H1 (cell line): ENCODE results near the gene BABAM1. TPM values are rescaled to one million over a fixed set of nuclear protein-coding genes. Genes with fewer than 3 reads are reported as not detected.
A peak's percentile ranks its signal among the peaks of the same experiment; 100 is the strongest.

Source experiments
- EGR1 ChIP-seq: IDR thresholded peaks from 2 replicates; pipeline ENCODE4 v1.6.1; 2011; ENCODE audit warnings: low read depth, low read length, borderline replicate concordance
- EZH2 ChIP-seq: fragments of 200-600 bp; sonication (generic); IDR thresholded peaks from 2 replicates; pipeline ENCODE4 v1.7.1; 2012; ENCODE audit warnings: low read depth, mild to moderate bottlenecking, moderate library complexity, low read length, inconsistent platforms; ENCODE audit not compliant: severe bottlenecking
- TAF7 ChIP-seq: optimal IDR thresholded peaks from 2 replicates; pipeline ENCODE3; 2011; ENCODE audit warnings: low read depth, mild to moderate bottlenecking, inconsistent platforms, low read length, moderate library complexity, borderline replicate concordance
- polyA plus RNA-seq, 7 experiments: library from polyadenylated mRNA; depleted of rRNA in 3 of 7; stranded (reverse) in 5 of 7; unstranded in 2 of 7; fragments of >200 nt in 5 of 7; fragments of 200-250 nt in 2 of 7; gene quantifications; 1 replicate in 5 of 7; 2 replicates in 1 of 7; 4 replicates in 1 of 7; pipeline versions ENCODE4 v1.2.1 to v1.2.3, GENCODE V29; 2011 to 2013; ENCODE audit warnings: missing spikeins in 2 of 7, mixed read lengths in 2 of 7
- total RNA-seq: library from RNA; stranded (reverse); fragmentation: NEBNext Ultra II Directional; extraction: Animal tissue kit (Norgen Biotek cat#: 25700); gene quantifications from 2 replicates; pipeline ENCODE4 v1.2.1, GENCODE V29; 2021
- TF ChIP-seq, protein P1 (sequence below): IDR thresholded peaks from 2 replicates; pipeline ENCODE4 v1.6.1; 2012; ENCODE audit warnings: low read length, inconsistent platforms
- TF ChIP-seq, protein P2 (sequence below): IDR thresholded peaks from 2 replicates; pipeline ENCODE4 v1.6.1; 2011; ENCODE audit warnings: low read depth, mild to moderate bottlenecking, low read length; ENCODE audit not compliant: insufficient read depth

The BABAM1 gene
- total and polyA plus RNA-seq, 2 of the 8 experiments (the other 6 are each of a cell fraction or from before 2014, with no cell fraction given) = 127 to 133 TPM

- TF ChIP-seq EGR1 (peak; percentile 26; the same call in 1 of the 2 replicates), TAF7 (no peak), EZH2 (no peak)
- TF ChIP-seq, protein P1, sequence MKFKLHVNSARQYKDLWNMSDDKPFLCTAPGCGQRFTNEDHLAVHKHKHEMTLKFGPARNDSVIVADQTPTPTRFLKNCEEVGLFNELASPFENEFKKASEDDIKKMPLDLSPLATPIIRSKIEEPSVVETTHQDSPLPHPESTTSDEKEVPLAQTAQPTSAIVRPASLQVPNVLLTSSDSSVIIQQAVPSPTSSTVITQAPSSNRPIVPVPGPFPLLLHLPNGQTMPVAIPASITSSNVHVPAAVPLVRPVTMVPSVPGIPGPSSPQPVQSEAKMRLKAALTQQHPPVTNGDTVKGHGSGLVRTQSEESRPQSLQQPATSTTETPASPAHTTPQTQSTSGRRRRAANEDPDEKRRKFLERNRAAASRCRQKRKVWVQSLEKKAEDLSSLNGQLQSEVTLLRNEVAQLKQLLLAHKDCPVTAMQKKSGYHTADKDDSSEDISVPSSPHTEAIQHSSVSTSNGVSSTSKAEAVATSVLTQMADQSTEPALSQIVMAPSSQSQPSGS = no peak
- TF ChIP-seq, protein P2, sequence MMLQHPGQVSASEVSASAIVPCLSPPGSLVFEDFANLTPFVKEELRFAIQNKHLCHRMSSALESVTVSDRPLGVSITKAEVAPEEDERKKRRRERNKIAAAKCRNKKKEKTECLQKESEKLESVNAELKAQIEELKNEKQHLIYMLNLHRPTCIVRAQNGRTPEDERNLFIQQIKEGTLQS = 0 out of 2 replicates have a peak, but pooled peaks have one; percentile 11
Measured at GRCh38 chr19:17303167-17303939, 36.1 kb downstream of the BABAM1 start, which contains the start of gene ABHD8 (continued).
